ENCODE results near the gene GREB1L. TPM values are rescaled to one million over a fixed set of nuclear protein-coding genes. Genes with fewer than 3 reads are reported as not detected.

Gene GREB1L
- total and polyA plus RNA-seq, 9 of the 15 experiments (the other 6 are each of a cell fraction or from before 2014, with no cell fraction given) = 0.03 TPM; not detected in 8

- no peak for TF ChIP-seq KDM5B (IDR thresholded peaks at IDR 0.05; ENCODE audit: insufficient replicate concordance, low read depth, low read length)
- TF ChIP-seq ZNF277 (CRISPR knock-in tag; IDR thresholded peaks at IDR 0.05; ENCODE audit: borderline replicate concordance) = no peak
- TF ChIP-seq NR0B1 (IDR thresholded peaks at IDR 0.05; ENCODE audit: partially characterized antibody) = no peak
- TF ChIP-seq HDAC3 (IDR thresholded peaks at IDR 0.05; ENCODE audit: borderline replicate concordance, partially characterized antibody) = no peak
- TF ChIP-seq RBM17 (IDR thresholded peaks at IDR 0.05; ENCODE audit: borderline replicate concordance, low read depth, low read length) = no peak
- no peak for TF ChIP-seq CGGBP1 (CRISPR knock-in tag; IDR thresholded peaks at IDR 0.05)
- no peak for TF ChIP-seq ZBTB49 (CRISPR knock-in tag; IDR thresholded peaks at IDR 0.05; ENCODE audit: borderline replicate concordance)
- TF ChIP-seq RAD51 (IDR thresholded peaks at IDR 0.05; ENCODE audit: borderline replicate concordance, low read depth) = no peak
Measured at GRCh38 chr18:21362831-21363230, 120.8 kb downstream of the GREB1L start (continued).
